ENCODE measurements around the gene FRMD4A.

DNA sequence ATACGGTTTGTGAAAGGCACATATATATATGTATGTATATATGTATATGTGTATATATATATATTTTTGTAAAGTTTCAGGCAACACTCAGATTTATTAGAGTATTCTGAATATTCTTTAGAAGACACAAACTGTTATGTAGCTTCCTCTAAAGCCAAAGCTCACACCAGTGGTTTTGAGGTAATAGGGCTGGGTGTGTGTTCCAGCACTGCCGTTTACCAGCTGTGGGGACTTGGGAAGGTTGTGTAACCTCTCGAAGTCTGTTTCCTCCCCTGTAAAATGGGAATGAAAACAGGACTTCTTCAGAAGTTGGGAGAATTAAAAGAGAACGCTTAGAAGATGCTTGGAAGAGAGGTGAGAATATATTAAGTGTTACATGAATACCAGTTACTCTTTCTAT is 649.2 kb downstream of the FRMD4A start:
- TF ChIP-seq, protein P1, sequence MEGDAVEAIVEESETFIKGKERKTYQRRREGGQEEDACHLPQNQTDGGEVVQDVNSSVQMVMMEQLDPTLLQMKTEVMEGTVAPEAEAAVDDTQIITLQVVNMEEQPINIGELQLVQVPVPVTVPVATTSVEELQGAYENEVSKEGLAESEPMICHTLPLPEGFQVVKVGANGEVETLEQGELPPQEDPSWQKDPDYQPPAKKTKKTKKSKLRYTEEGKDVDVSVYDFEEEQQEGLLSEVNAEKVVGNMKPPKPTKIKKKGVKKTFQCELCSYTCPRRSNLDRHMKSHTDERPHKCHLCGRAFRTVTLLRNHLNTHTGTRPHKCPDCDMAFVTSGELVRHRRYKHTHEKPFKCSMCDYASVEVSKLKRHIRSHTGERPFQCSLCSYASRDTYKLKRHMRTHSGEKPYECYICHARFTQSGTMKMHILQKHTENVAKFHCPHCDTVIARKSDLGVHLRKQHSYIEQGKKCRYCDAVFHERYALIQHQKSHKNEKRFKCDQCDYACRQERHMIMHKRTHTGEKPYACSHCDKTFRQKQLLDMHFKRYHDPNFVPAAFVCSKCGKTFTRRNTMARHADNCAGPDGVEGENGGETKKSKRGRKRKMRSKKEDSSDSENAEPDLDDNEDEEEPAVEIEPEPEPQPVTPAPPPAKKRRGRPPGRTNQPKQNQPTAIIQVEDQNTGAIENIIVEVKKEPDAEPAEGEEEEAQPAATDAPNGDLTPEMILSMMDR (conservative IDR thresholded peaks at IDR 0.05 in 1 of 2, IDR thresholded peaks at IDR 0.05 in 1 of 2; ENCODE audit: extremely low read depth in 1 of 2, insufficient read depth in 1 of 2, low read depth in 1 of 2, low read length in 2 of 2), result no peak
- no peak for TF ChIP-seq EZH2 (IDR thresholded peaks at IDR 0.05; ENCODE audit: borderline replicate concordance, low read length)
